Muscle of back (tissue), 11 donors: ENCODE measurements around the gene INPP4B. TPM values are rescaled to one million over a fixed set of nuclear protein-coding genes. Genes with fewer than 3 reads are reported as not detected.

Experiments used
- DNase-seq, 3 donors: peaks; one replicate each; pipeline versions ENCODE4 v3.0.0 to v3.0.0-alpha.2; 2013
- polyA plus RNA-seq, 10 donors: library from polyadenylated mRNA; unstranded; fragments of 120-200 nt; gene quantifications; one replicate each; pipeline ENCODE4 v1.2.1, GENCODE V29; 2013; ENCODE audit not compliant: insufficient read length in 10 of 10

The INPP4B gene
- polyA plus RNA-seq, 10 donors, result 24.9 to 49.1 (median 31.6) TPM

- DNase-seq, result no peak
Measured at GRCh38 chr4:142150483-142150882, 695.6 kb downstream of the INPP4B start.

- no peak for DNase-seq
Measured at GRCh38 chr4:142144813-142145212, 701.3 kb downstream of the INPP4B start.

- peak in 1 of 3 donors; percentile 53 for DNase-seq
Measured at GRCh38 chr4:142142366-142143054, 703.6 kb downstream of the INPP4B start.

- no peak for DNase-seq
Measured at GRCh38 chr4:142141224-142141623, 704.9 kb downstream of the INPP4B start.

GRCh38 chr4:142130666-142131065 lies 715.4 kb downstream of the INPP4B start:
- no peak for DNase-seq

- DNase-seq, result no peak
Measured at GRCh38 chr4:142129931-142130330, 716.2 kb downstream of the INPP4B start.

- peak in 1 of 3 donors; percentile 29 for DNase-seq
Measured at GRCh38 chr4:142129473-142129872, 716.6 kb downstream of the INPP4B start.

- peak; percentile 34 to 77 (median 58) for DNase-seq
Measured at GRCh38 chr4:142128529-142128928, 717.6 kb downstream of the INPP4B start.

- peak; percentile 64 to 83 (median 77) for DNase-seq
Measured at GRCh38 chr4:142126890-142127497, 719.1 kb downstream of the INPP4B start.

GRCh38 chr4:142124874-142125273 lies 721.2 kb downstream of the INPP4B start:
- no peak for DNase-seq

- DNase-seq, result no peak
Measured at GRCh38 chr4:142121448-142122350, 724.4 kb downstream of the INPP4B start.

- no peak for DNase-seq
Measured at GRCh38 chr4:142120921-142121320, 725.2 kb downstream of the INPP4B start.

- DNase-seq, result no peak
Measured at GRCh38 chr4:142112451-142112850, 733.6 kb downstream of the INPP4B start.

GRCh38 chr4:142110136-142110535 lies 736.0 kb downstream of the INPP4B start:
- DNase-seq, result no peak

GRCh38 chr4:142104041-142104440 lies 742.1 kb downstream of the INPP4B start:
- DNase-seq, result no peak

GRCh38 chr4:142101401-142101800 lies 744.7 kb downstream of the INPP4B start:
- peak in 1 of 3 donors; percentile 7 for DNase-seq

GRCh38 chr4:142100941-142101340 lies 745.2 kb downstream of the INPP4B start:
- no peak for DNase-seq

GRCh38 chr4:142098900-142099545 lies 747.1 kb downstream of the INPP4B start:
- DNase-seq, result peak in 1 of 3 donors; percentile 14

- no peak for DNase-seq
Measured at GRCh38 chr4:142098380-142098779, 747.7 kb downstream of the INPP4B start.

- no peak for DNase-seq
Measured at GRCh38 chr4:142097015-142097414, 749.1 kb downstream of the INPP4B start.

GRCh38 chr4:142095886-142096605 lies 750.1 kb downstream of the INPP4B start:
- peak in 2 of 3 donors; percentile 21 to 90 for DNase-seq
